Thymus (tissue), 11 donors: ENCODE results near the gene RSPH1. TPM values are rescaled to one million over a fixed set of nuclear protein-coding genes. Genes with fewer than 3 reads are reported as not detected.

ENCODE experiments used
- DNase-seq, 9 donors: peaks; one replicate each; pipeline ENCODE4 v3.0.0-alpha.2; 2013; ENCODE audit warnings: low spot score in 9 of 9, low read depth in 6 of 9, missing footprints in 1 of 9
- H3K27ac ChIP-seq, 2 donors: one replicate each; pipeline ENCODE4 v1.5.1; 2013; ENCODE audit warnings: control low read depth in 1 of 2, low read depth in 1 of 2, low read length in 1 of 2, mild to moderate bottlenecking in 1 of 2, moderate library complexity in 1 of 2
- H3K27me3 ChIP-seq, 2 donors: one replicate each; pipeline ENCODE4 v1.5.1; 2013; ENCODE audit warnings: low read length in 1 of 2; ENCODE audit not compliant: control insufficient read depth in 2 of 2, insufficient read depth in 1 of 2
- H3K36me3 ChIP-seq, 2 donors: one replicate each; pipeline ENCODE4 v1.5.1; 2013; ENCODE audit warnings: low read length in 1 of 2, mild to moderate bottlenecking in 1 of 2, moderate library complexity in 1 of 2; ENCODE audit not compliant: control insufficient read depth in 2 of 2, insufficient read depth in 2 of 2
- H3K4me1 ChIP-seq, 2 donors: one replicate each; pipeline ENCODE4 v1.5.1; 2013; ENCODE audit warnings: low read length in 2 of 2; ENCODE audit not compliant: control insufficient read depth in 2 of 2, insufficient read depth in 2 of 2
- H3K4me3 ChIP-seq, 2 donors: one replicate each; pipeline ENCODE4 v1.5.1; 2013; ENCODE audit warnings: low read length in 2 of 2, control low read depth in 1 of 2, mild to moderate bottlenecking in 1 of 2
- H3K9me3 ChIP-seq, 2 donors: one replicate each; pipeline ENCODE4 v1.5.1; 2013; ENCODE audit warnings: low read length in 1 of 2, mild to moderate bottlenecking in 1 of 2; ENCODE audit not compliant: control insufficient read depth in 2 of 2, insufficient read depth in 1 of 2
- WGBS: extraction: QIAGEN DNeasy Blood & Tissue Kit; methylation state at CpG from one replicate; pipeline ENCODE4 v1.1.7; 2013; 5-methylcytosine and 5-hydroxymethylcytosine counted together
- polyA plus RNA-seq: library from polyadenylated mRNA; stranded (reverse); fragments of 200-250 nt; gene quantifications from one replicate; pipeline ENCODE4 v1.2.3, GENCODE V29; 2013
- total RNA-seq: library from RNA; stranded (reverse); fragments of 120-200 nt; gene quantifications from one replicate; pipeline ENCODE4 v1.2.4, GENCODE V29; 2013
- donor health status: healthy.

RSPH1 gene
- total and polyA plus RNA-seq, 2 donors, result 0.38 to 2.4 TPM

DNA sequence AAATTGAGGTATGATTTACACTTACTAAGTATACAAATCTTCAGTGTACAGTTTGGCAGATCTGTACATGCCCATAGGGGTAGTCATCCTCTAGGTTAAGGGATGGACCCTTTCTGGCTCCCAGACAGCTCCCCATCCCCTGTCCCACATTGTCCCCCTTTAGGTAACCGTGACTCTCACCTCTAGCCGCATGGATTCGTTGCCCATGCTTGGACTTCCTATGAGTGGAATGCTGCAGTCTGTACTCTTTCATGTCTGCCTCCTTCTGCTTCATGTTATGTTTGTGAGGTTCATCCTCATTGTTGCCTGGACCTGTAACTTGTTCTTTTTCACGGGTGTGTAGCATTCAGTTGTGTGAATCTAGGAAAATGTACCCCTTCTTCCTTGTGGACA is 37.9 kb upstream of the RSPH1 start:
- DNase-seq, result no peak
- Histone ChIP-seq H3K27ac (no peak overlapping the region), H3K9me3 (no peaks in the 10 kb centered on the region), H3K4me1 (peaks cover 10 to 45% of the 10 kb centered on the region in 2 donors), H3K36me3 (peaks cover 7 to 30% of the 10 kb centered on the region in 2 donors), H3K27me3 (no peaks in the 10 kb centered on the region), H3K4me3 (no peak overlapping the region)
- 86% methylated on average over 4 of the region's 4 CpGs for WGBS

DNA sequence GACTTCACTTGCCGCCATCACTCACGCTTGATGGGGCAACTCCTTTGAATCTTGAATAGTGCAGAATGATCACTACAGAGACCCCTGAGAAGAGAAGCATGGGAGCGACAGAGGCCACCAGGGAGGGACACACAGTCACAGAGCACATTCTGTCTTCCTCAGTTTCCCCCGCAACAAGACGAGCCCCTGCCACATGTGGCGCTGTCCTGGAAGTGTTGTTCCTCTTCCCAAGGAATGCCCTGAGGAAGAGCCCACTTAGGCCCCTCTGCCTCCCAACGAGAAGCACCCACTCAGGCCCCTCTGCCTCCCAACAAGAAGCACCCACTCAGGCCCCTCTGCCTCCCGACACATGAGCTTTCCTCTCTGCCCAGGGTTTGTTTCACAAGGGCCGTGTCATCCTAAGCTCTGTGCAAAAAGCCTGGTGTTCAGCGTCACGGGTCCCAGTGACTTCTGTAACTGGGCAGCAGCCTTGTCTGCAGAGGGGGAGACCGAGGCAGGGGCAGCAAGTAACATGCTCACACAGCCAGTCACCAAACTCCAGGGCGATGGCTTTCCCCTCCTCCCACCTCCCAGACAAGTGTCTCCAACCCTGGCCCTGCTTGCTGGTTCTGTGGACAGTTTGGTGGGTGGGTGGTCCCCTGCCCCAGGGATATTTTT is 37.4 kb upstream of the RSPH1 start:
- WGBS, result over 99% methylated on average over 13 of the region's 13 CpGs

DNA sequence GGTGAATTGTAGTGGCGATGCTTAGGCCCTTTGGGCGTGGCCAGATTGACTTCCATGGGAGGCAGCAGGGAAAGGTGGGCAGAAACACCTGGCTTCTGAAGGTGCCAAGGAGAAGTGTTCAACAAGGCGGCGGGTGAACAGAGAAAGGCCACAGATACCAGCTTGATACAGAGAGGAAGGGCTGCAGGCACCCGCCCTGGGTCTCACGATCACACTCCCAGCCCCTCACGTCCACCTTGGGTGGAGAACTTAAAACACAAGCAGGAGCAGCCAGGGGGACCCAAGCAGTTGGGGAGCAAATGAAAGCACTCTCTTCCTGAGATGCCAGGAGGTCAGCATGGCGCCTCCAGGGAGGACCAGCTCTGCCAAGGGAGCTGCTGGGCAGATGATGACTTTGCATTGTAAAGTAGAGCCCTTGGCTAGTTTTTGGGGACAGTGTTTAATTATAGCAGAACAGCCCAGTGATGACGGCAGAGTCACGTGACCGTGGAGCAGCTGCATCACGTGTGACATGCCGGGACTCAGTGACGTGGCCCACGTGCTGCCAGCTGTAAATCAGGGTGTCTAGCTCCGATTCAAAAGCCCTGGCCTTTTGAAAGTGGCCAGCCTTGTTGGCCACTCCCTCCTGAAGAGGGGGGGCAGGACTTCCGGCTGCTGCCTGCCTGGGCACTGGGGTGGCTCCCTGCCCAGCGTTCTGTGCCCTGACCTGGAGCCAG is 36.6 kb upstream of the RSPH1 start:
- Histone ChIP-seq H3K4me1 (peaks cover 14 to 42% of the 10 kb centered on the region in 2 donors), H3K36me3 (peaks cover 7 to 30% of the 10 kb centered on the region in 2 donors), H3K9me3 (no peaks in the 10 kb centered on the region), H3K27me3 (no peaks in the 10 kb centered on the region), H3K4me3 (no peak overlapping the region), H3K27ac (no peak overlapping the region)
- 80% methylated on average over 18 of the region's 18 CpGs for WGBS
- no peak for DNase-seq

More for the DNA sequence above, 37.4 kb upstream of the RSPH1 start:
- Histone ChIP-seq H3K9me3 (no peaks in the 10 kb centered on the region), H3K4me3 (no peak overlapping the region), H3K4me1 (peaks cover 10 to 42% of the 10 kb centered on the region in 2 donors), H3K27ac (no peak overlapping the region), H3K27me3 (no peaks in the 10 kb centered on the region), H3K36me3 (peaks cover 7 to 30% of the 10 kb centered on the region in 2 donors)
- DNase-seq, result no peak

DNA sequence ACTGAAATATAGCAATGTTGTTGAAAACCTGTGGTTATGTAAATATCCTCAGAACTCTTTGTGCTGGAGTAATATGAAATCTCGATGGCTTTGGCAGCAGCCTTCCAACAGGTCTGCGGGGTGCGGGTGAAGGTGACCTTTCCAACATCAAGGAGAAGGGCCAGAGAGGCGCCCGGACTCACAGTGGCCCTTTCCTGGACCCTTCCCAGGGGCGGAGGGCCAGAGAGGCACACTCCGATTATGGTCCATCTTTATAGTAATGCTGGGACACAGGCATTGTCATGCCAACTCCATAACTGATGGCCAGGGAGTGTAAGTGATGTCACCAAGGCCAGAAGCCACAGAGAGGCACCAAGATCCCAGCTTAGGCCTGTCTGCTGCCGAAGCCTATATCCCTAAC is 35.7 kb upstream of the RSPH1 start:
- H3K4me1 ChIP-seq, result peaks cover 23 to 42% of the 10 kb centered on the region in 2 donors
- no peak for DNase-seq
- peaks cover 7 to 30% of the 10 kb centered on the region in 2 donors for H3K36me3 ChIP-seq
- 99% methylated on average over 8 of the region's 8 CpGs for WGBS
- no peak overlapping the region for H3K4me3 ChIP-seq
- no peaks in the 10 kb centered on the region for H3K27me3 ChIP-seq
- H3K9me3 ChIP-seq, result no peaks in the 10 kb centered on the region
- H3K27ac ChIP-seq, result no peak overlapping the region

DNA sequence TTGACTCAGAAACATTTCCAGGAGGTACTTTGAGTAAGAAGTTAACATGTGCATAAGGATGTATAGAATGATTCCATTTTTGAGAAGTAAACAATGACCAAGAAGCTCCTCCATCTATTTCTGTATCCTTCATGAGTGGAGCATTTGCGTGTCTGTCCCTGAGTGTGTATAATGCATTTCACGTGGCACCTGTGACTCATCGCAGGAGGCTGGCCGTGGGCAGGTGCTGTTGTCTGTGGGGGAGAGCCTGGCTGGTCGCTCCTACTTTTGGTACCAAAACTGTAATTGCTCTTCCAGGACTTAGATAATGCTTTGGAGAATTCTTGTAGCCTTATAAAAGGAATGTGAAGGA is 34.1 kb upstream of the RSPH1 start:
- Histone ChIP-seq H3K4me3 (no peak overlapping the region), H3K9me3 (no peaks in the 10 kb centered on the region), H3K27ac (no peak overlapping the region), H3K27me3 (peaks cover 0 to 4% of the 10 kb centered on the region in 2 donors), H3K36me3 (peaks cover 0 to 21% of the 10 kb centered on the region in 2 donors), H3K4me1 (peaks cover 31 to 44% of the 10 kb centered on the region in 2 donors)
- WGBS, result 95% methylated on average over 5 of the region's 5 CpGs
- DNase-seq, result no peak

DNA sequence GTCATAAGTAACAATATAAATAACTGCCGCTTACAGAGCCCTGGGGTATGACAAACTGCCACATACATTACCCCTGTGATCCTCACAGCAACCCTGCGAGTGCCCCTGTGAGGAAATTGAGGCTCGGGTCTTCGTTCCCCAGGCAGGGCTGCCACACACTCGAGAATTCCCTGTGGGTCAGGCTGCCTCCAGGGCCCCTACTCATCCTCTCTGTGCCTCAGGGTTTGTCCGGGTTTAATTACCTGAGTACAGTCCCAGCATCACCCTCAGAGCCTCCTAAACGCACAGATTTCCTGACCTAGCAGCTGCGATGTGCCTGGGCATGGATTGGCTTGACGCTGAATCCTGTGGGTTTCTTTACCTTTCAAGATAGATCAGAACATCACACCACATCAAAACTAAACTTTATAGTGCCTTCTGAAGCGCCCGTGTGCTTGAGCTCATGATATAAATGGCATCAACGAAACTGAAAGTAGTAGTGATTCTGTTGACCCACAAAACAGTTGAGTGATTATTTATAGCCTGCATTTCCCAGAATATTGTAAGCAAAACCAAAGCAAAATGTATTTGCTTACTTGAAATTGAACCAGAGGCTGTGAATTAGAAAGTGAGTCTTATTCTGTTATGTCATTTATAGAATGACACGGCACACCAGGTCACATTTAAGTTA is 31.6 kb upstream of the RSPH1 start:
- peaks cover 23 to 46% of the 10 kb centered on the region in 2 donors for H3K4me1 ChIP-seq
- H3K36me3 ChIP-seq, result peaks cover 4 to 25% of the 10 kb centered on the region in 2 donors
- 10% methylated on average over 13 of the region's 13 CpGs for WGBS
- H3K27ac ChIP-seq, result peak overlapping the region; percentile 22 to 64
- H3K4me3 ChIP-seq, result peak overlapping the region in 1 of 2 donors; percentile 9
- DNase-seq, result peak in 8 of 9 donors; percentile 42 to 91 (median 70)
- peaks cover 0 to 4% of the 10 kb centered on the region in 2 donors for H3K27me3 ChIP-seq
- H3K9me3 ChIP-seq, result no peaks in the 10 kb centered on the region

DNA sequence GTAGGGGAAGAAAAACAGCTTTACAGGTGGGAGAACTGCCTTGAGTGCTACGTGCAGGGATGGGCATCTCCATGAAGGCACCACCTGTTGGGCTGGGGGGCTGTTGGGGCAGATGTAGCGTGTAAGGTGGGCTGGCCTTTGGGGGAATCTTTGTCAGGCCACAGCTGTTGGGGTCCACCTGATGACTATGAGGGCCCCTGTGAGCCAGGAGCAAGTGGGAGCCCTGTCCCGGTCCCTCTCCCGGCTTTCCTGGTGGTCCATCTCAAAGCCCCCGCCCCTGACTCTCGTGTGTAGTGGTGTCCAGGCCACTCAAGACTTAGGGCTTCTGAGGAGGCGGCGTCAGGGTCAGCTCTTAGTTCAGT is 31.1 kb upstream of the RSPH1 start:
- no peak for DNase-seq
- 83% methylated on average over 8 of the region's 8 CpGs for WGBS
- Histone ChIP-seq H3K4me1 (peaks cover 23 to 46% of the 10 kb centered on the region in 2 donors), H3K27me3 (peaks cover 0 to 4% of the 10 kb centered on the region in 2 donors), H3K9me3 (no peaks in the 10 kb centered on the region), H3K36me3 (peaks cover 9 to 26% of the 10 kb centered on the region in 2 donors), H3K27ac (peak overlapping the region in 1 of 2 donors; percentile 64), H3K4me3 (no peak overlapping the region)

DNA sequence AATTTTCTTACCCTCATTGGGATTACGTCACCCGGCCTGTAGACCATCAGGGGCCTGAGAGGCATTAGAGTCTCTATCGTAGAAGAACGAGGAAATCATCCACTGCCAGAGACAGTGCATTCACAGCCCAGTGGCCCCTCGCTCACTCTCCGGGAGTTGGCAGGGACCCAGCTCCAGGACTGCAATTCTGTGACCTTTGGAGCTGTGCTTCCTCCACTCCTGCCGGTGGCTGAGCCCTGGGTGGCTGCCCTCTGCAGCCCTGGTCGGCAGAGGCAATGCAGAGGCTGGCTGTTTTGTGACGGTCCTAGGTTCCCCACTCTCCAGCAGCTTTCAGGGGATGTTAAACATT is 30.3 kb upstream of the RSPH1 start:
- Histone ChIP-seq H3K9me3 (no peaks in the 10 kb centered on the region), H3K4me3 (no peak overlapping the region), H3K27me3 (peaks cover 0 to 4% of the 10 kb centered on the region in 2 donors), H3K4me1 (peaks cover 23 to 46% of the 10 kb centered on the region in 2 donors), H3K36me3 (peaks cover 15 to 34% of the 10 kb centered on the region in 2 donors), H3K27ac (no peak overlapping the region)
- no peak for DNase-seq
- WGBS, result 82% methylated on average over 9 of the region's 9 CpGs
